Sigmoid colon (tissue), 4 donors: ENCODE results near the gene ODAD3.

Source experiments
- CTCF ChIP-seq, 4 experiments: fragments of 450-650 bp in 3 of 4; fragments of 200-600 bp in 1 of 4; IDR thresholded peaks; one replicate each; pipeline ENCODE4 v1.5.1; 2016 to 2019; ENCODE audit warnings: antibody characterized with exemption in 4 of 4, mild to moderate bottlenecking in 3 of 4, moderate library complexity in 2 of 4
- POLR2A ChIP-seq, 2 donors: fragments of 450-650 bp; IDR thresholded peaks; one replicate each; pipeline ENCODE4 v1.6.1; 2016; ENCODE audit warnings: antibody characterized with exemption in 2 of 2, mild to moderate bottlenecking in 2 of 2, moderate library complexity in 2 of 2
- POLR2AphosphoS5 ChIP-seq, 4 donors: sonication (generic); formaldehyde crosslinking; IDR thresholded peaks; one replicate each; pipeline ENCODE4 v1.6.1; 2017; ENCODE audit warnings: antibody characterized with exemption in 4 of 4

GRCh38 chr19:11444059-11444458 is 9.1 kb upstream of the ODAD3 start:
- TF ChIP-seq POLR2AphosphoS5 (IDR thresholded peaks at IDR 0.05) (no peak), POLR2A (IDR thresholded peaks at IDR 0.05) (no peak), CTCF (IDR thresholded peaks at IDR 0.05) (no peak)
